Stimulated activated CD8-positive, alpha-beta memory T cell treated with anti-CD3 and anti-CD28 coated beads, Interleukin-2, amount 100 ng/mL, for 1 hour (primary cell): ENCODE results near the gene CCDC70.
"Not testable (repeated sequence)": the region's sequence is repeated elsewhere in the genome, so short reads cannot be mapped to it uniquely, and the experiment has no call there.

Source experiments
- DNase-seq, 2 donors: peaks; one replicate each; pipeline ENCODE4 v3.0.0-alpha.2; 2020; ENCODE audit warnings: low read depth in 2 of 2

The CCDC70 gene

GRCh38 chr13:51909265-51909664 lies 47.5 kb downstream of the CCDC70 start:
- not testable (repeated sequence) for DNase-seq

GRCh38 chr13:51910508-51910907 lies 48.7 kb downstream of the CCDC70 start:
- no peak for DNase-seq

- DNase-seq: no peak
These were observed 50.3 kb downstream of the CCDC70 start for GRCh38 chr13:51912091-51912490.

GRCh38 chr13:51912511-51913225 lies 50.9 kb downstream of the CCDC70 start:
- DNase-seq: no peak

- DNase-seq: no peak
These were observed 51.8 kb downstream of the CCDC70 start for GRCh38 chr13:51913421-51914136.

- no peak for DNase-seq
These were observed 52.3 kb downstream of the CCDC70 start for GRCh38 chr13:51914137-51914493.
